Measurements from ENCODE around the gene EIF1AX.

DNA sequence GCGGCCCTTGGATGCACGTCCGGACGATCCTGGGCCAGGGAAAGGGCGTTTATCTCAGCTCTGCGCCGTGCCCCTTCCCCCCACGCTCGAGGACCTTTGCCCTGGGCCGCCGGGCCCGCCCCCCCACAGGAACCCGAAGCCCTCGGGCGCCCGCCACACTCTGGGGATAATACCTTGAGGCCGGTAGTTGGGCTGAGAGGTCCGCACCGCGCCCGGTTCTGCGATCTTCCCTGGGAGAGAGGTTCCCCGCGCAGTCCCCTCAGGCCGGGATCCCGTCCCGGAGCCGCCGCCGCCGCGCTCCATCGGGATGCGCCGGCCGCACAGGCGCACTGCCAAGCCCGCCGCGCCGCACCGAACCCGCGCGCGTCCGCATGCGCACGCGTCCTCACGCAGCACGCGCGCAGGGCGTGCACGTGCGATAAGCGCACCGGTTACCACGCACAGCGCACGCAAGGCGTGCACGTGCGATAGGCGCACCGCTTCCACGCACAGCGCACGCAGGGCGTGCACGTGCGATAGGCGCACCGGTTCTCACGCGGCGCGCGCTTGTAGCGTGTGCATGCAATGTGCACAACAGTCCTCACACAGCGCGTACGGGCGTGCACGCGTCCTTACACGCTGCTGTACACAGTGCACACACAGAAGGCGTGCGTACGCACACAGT is 24.9 kb downstream of the EIF1AX start, which contains the start of gene MAP7D2:
- TF ChIP-seq, protein P1, sequence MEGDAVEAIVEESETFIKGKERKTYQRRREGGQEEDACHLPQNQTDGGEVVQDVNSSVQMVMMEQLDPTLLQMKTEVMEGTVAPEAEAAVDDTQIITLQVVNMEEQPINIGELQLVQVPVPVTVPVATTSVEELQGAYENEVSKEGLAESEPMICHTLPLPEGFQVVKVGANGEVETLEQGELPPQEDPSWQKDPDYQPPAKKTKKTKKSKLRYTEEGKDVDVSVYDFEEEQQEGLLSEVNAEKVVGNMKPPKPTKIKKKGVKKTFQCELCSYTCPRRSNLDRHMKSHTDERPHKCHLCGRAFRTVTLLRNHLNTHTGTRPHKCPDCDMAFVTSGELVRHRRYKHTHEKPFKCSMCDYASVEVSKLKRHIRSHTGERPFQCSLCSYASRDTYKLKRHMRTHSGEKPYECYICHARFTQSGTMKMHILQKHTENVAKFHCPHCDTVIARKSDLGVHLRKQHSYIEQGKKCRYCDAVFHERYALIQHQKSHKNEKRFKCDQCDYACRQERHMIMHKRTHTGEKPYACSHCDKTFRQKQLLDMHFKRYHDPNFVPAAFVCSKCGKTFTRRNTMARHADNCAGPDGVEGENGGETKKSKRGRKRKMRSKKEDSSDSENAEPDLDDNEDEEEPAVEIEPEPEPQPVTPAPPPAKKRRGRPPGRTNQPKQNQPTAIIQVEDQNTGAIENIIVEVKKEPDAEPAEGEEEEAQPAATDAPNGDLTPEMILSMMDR (conservative IDR thresholded peaks at IDR 0.05 in 1 of 2, IDR thresholded peaks at IDR 0.05 in 1 of 2; ENCODE audit: extremely low read depth in 1 of 2, insufficient read depth in 1 of 2, low read depth in 1 of 2, low read length in 2 of 2), result no peak
- TF ChIP-seq EZH2 (IDR thresholded peaks at IDR 0.05; ENCODE audit: borderline replicate concordance, low read length), result no peak

All from mammary epithelial cell (primary cell).